HUES48 (cell line): ENCODE data around the gene CLMP.
"Not testable (repeated sequence)": the region's sequence is repeated elsewhere in the genome, so short reads cannot be mapped to it uniquely, and the experiment has no call there.

ENCODE experiments used
- H3K27ac ChIP-seq: one replicate; pipeline ENCODE4 v1.7.0; 2013; ENCODE audit warnings: low read depth, low read length, inconsistent platforms
- H3K27me3 ChIP-seq: 2 replicates; pipeline ENCODE4 v1.6.1; 2013; ENCODE audit warnings: mild to moderate bottlenecking, low read length; ENCODE audit not compliant: control insufficient read depth, insufficient read depth
- H3K36me3 ChIP-seq: 2 replicates; pipeline ENCODE4 v1.6.1; 2013; ENCODE audit warnings: low read length; ENCODE audit not compliant: control insufficient read depth, insufficient read depth
- H3K4me1 ChIP-seq: 2 replicates; pipeline ENCODE4 v1.6.1; 2013; ENCODE audit warnings: mild to moderate bottlenecking, low read length; ENCODE audit not compliant: control insufficient read depth, insufficient read depth
- H3K4me3 ChIP-seq: 2 replicates; pipeline ENCODE4 v1.5.1; 2013; ENCODE audit warnings: mild to moderate bottlenecking, low read depth, low read length
- H3K9ac ChIP-seq: 2 replicates; pipeline ENCODE4 v1.6.1; 2013; ENCODE audit warnings: mild to moderate bottlenecking, low read depth, low read length, moderate library complexity
- H3K9me3 ChIP-seq: 2 replicates; pipeline ENCODE4 v1.6.1; 2013; ENCODE audit warnings: low read length; ENCODE audit not compliant: control insufficient read depth, insufficient read depth

CLMP gene

DNA sequence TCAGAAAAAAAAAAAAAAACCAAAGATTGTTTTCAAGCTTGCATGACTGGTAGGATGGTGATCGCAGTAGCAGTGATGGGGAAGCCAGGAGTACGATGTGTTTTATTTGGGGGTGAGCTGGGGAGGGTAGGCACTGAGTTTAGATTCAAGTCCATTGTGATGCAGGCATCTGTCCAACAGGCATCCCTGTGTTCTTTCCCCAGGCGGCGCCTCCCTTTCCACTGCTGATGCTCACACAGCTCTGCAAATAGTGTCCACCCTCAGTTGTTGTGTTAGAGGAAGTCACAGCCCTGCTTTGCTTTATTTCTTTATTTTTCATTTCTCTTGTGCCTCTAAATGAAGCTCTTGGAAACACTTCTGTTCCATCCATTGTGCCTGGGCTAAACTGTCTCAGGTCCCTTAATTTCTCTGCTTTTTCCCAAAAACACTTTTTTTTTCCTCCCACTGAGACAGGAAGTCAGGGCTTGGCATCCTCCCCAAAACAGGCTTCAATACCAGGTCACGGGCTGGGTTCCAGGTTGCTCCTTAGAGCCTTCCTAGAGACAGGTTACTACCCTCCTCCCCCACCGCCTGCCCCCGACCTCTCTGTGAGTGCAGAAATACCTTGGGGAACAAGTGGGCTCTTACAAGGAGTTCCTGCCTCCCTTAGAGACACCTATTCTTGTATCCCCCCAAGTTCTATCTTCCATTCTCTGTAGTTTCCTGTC is 94.5 kb downstream of the CLMP start:
- H3K9ac ChIP-seq, result no peak overlapping the region
- H3K4me1 ChIP-seq, result peaks cover 6% of the 10 kb centered on the region; the same call in 1 of the 2 replicates
- H3K4me3 ChIP-seq, result no peak overlapping the region
- peaks cover 9% of the 10 kb centered on the region; the same call in 1 of the 2 replicates for H3K36me3 ChIP-seq
- H3K27ac ChIP-seq, result no peak overlapping the region
- H3K27me3 ChIP-seq, result no peaks in the 10 kb centered on the region
- no peaks in the 10 kb centered on the region for H3K9me3 ChIP-seq

DNA sequence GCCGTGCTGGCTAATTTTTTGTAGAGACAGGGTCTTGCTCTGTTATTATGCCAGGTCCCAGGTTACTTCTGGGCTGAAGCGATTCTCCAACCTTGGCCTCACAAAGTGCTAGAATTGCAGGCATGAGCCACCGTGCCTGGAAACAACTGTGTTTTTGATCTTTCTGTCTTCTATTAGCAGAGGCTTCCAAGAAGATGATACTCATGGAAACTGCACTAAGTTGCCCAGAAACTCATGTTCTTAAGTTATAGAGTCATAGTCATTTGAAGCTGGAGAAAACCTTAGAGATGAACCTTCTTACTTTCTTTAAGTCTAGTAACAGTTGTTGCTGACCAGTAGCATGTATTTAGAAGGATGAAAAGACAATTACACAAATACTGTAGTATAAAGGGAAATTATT is 96.1 kb downstream of the CLMP start:
- no peak overlapping the region for H3K9ac ChIP-seq
- H3K9me3 ChIP-seq, result no peaks in the 10 kb centered on the region
- H3K4me3 ChIP-seq, result no peak overlapping the region
- peaks cover 9% of the 10 kb centered on the region; the same call in 1 of the 2 replicates for H3K36me3 ChIP-seq
- no peaks in the 10 kb centered on the region for H3K27me3 ChIP-seq
- peaks cover 6% of the 10 kb centered on the region; the same call in 1 of the 2 replicates for H3K4me1 ChIP-seq
- H3K27ac ChIP-seq, result no peak overlapping the region

DNA sequence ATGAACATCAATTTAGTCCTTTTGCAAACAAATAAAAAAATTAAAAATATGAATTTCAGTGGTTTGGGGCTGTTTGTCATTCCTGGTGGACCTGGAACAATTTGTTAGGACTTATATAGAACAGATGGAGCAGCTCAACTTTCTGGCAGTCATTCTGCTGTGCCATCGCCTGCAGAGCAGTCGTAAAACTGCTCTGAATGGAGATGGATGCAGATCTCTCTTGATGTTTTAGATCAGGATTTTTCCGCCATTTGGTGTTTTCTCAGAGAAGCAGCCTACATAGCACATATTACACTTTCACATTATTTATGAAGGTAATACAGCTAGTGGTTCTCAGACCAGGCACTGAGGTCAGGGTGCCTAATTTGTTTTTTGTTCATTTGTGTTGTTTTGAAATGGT is 101.3 kb downstream of the CLMP start:
- Histone ChIP-seq H3K36me3 (peaks cover 9% of the 10 kb centered on the region; the same call in 1 of the 2 replicates), H3K4me3 (no peak overlapping the region), H3K9ac (no peak overlapping the region), H3K9me3 (no peaks in the 10 kb centered on the region), H3K27ac (no peak overlapping the region), H3K27me3 (no peaks in the 10 kb centered on the region), H3K4me1 (no peaks in the 10 kb centered on the region)

DNA sequence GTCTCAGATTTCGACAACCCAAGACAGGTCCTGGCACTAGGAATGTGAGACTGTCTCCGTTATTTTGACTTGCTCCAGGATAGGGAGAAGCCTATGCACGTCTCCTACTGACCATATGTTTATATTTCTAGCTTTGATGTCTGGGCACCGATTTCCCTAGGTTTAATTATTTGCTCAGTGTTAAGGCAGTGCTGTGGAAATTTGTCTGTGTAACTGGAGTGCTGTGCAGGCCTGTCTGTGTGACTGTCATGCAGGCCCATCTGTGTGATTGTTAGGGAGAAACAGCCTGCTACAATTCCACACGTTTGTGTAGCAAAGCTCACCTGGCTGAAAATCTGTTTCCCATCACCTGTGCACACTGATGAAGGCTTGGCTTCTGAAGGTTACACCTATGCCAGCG is 103.5 kb downstream of the CLMP start:
- Histone ChIP-seq H3K27ac (no peak overlapping the region), H3K9me3 (no peaks in the 10 kb centered on the region), H3K27me3 (no peaks in the 10 kb centered on the region)

DNA sequence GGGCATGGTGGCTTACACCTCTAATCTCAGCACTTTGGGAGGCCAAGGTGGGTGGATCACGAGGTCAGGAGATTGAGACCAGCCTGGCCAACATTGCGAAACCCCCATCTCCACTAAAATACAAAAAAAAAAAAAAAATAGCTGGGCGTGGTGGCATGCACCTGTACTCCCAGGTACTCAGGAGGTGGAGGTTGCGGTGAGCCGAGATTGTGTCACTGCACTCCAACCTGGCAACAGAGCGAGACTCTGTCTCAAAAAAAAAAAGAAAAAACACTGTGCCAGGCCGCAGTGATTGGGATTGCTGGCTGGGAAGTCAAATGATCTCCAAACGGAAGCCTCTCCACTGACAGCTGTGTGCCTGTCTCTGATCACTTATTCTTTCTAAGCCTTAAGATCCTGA is 104.9 kb downstream of the CLMP start:
- H3K36me3 ChIP-seq, H3K4me1 ChIP-seq, H3K4me3 ChIP-seq, H3K27ac ChIP-seq, H3K27me3 ChIP-seq, H3K9me3 ChIP-seq, H3K9ac ChIP-seq: not testable (repeated sequence)

More for the DNA sequence above, 103.5 kb downstream of the CLMP start:
- Histone ChIP-seq H3K9ac (no peak overlapping the region), H3K36me3 (peaks cover 3% of the 10 kb centered on the region; the same call in 1 of the 2 replicates), H3K4me3 (no peak overlapping the region), H3K4me1 (no peaks in the 10 kb centered on the region)

GRCh38 chr11:123088896-123089295 is 106.2 kb downstream of the CLMP start:
- H3K27me3 ChIP-seq, result not testable (repeated sequence)

DNA sequence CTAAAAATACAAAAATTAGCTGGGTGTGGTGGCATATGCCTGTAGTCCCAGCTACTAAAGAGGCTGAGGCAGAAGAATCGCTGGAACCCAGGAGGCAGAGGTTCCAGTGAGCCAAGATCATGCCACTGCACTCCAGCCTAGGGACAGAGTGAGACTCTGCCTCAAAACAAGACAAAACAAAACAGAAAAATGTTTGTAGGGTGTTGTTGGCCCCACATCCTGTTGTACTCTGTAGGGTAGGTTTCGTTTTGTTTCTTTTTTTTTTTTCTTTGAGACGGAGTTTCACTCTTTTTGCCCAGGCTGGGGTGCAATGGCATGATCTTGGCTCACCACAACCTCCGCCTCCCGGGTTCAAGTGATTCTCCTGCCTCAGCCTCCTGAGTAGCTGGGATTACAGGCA is 107.4 kb downstream of the CLMP start:
- peaks cover 11% of the 10 kb centered on the region; the same call in 1 of the 2 replicates for H3K36me3 ChIP-seq
- not testable (repeated sequence) for H3K9me3 ChIP-seq, H3K9ac ChIP-seq, H3K27me3 ChIP-seq, H3K4me3 ChIP-seq, H3K27ac ChIP-seq, H3K4me1 ChIP-seq

More at GRCh38 chr11:123088896-123089295, 106.2 kb downstream of the CLMP start:
- H3K27ac ChIP-seq, H3K36me3 ChIP-seq, H3K4me1 ChIP-seq, H3K9ac ChIP-seq, H3K9me3 ChIP-seq, H3K4me3 ChIP-seq: not testable (repeated sequence)

DNA sequence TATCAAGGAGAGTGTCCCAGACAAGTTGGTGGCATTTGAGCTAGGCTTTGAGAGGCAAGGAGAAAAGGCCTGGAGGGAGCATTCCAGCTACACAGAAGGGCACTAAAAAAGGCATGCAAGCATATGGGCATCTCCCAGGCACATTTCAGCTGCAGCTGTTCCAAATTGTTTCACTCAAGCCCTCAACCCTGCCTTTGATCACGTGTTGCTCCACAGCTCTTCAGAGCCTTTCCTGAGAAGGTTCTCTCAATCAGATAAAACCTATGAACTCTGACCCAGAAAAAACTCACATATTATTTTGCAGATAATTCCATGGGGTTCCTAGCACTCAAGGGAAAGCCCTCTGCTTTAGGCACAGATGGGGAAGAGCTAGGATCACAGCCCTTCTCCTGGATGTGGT is 108.7 kb downstream of the CLMP start:
- Histone ChIP-seq H3K27ac (no peak overlapping the region), H3K9me3 (no peaks in the 10 kb centered on the region), H3K4me1 (no peaks in the 10 kb centered on the region), H3K36me3 (peaks cover 18% of the 10 kb centered on the region), H3K27me3 (no peaks in the 10 kb centered on the region), H3K9ac (no peak overlapping the region), H3K4me3 (no peak overlapping the region)

GRCh38 chr11:123085497-123085896 is 109.6 kb downstream of the CLMP start:
- H3K9ac ChIP-seq, result no peak overlapping the region

DNA sequence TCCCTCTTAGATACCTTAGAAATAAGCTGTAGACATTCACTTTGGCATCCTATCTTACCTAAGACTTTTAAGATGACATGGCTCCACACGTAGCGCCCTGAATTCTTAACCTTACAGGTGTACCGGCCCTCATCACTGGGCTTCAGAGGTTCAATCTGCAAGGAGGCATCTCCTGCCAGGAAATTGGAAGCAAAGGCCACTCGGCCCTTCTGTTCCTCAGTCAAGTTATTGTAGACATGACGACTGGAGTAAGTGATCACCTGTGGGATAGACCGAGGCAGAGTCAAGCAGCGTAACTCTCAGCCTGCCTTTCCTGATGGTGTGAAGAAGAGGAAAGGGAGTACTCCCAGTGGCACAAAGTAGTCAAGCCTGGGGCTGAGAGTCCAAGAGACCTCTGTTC is 110.6 kb downstream of the CLMP start:
- H3K4me1 ChIP-seq, result no peaks in the 10 kb centered on the region
- H3K4me3 ChIP-seq, result no peak overlapping the region
- no peak overlapping the region for H3K27ac ChIP-seq
- H3K27me3 ChIP-seq, result no peaks in the 10 kb centered on the region
- no peak overlapping the region for H3K9ac ChIP-seq
- peaks cover 19% of the 10 kb centered on the region for H3K36me3 ChIP-seq
- H3K9me3 ChIP-seq, result no peaks in the 10 kb centered on the region

More at GRCh38 chr11:123085497-123085896, 109.6 kb downstream of the CLMP start:
- H3K27me3 ChIP-seq, result no peaks in the 10 kb centered on the region
- no peak overlapping the region for H3K4me3 ChIP-seq
- H3K36me3 ChIP-seq, result peaks cover 19% of the 10 kb centered on the region
- H3K9me3 ChIP-seq, result no peaks in the 10 kb centered on the region
- no peak overlapping the region for H3K27ac ChIP-seq
- no peaks in the 10 kb centered on the region for H3K4me1 ChIP-seq

GRCh38 chr11:123083623-123084029 is 111.4 kb downstream of the CLMP start:
- Histone ChIP-seq H3K27ac (no peak overlapping the region), H3K9me3 (no peaks in the 10 kb centered on the region), H3K4me3 (no peak overlapping the region), H3K9ac (no peak overlapping the region), H3K27me3 (no peaks in the 10 kb centered on the region), H3K4me1 (no peaks in the 10 kb centered on the region), H3K36me3 (peaks cover 19% of the 10 kb centered on the region)
